ENCODE measurements around the gene MYO5C. TPM values are rescaled to one million over a fixed set of nuclear protein-coding genes. Genes with fewer than 3 reads are reported as not detected.

MYO5C gene
- total RNA-seq, 1 donor: not detected

DNA sequence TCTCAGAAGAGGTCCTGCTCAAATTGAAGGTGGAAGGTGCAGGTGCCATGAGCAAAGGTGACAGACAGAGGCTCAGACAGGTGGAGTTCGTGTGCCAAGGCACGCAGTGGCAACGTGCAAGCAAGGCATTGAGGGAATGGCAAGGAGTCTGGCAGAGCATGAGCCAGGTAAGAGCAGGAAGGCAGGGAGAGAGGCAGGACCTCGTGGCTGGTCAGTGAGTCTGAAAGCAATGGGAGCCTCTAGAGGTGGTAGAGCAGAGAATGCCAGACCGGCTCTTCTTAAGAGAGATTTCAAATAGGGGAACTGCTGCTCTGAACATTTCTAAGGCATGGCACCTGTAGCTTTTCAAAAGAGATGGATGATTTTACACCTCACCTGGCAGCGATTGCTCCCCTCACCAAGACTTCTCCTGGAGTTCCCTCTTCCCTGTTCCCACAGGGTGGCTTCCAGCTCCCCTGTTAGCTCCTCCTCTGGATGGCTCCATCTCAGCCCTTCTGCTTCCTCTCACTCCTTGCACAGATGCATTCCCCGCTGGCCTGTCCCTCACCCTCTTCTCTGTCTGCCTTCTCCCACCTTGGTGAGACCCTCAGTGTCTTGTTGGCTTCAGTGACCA lies 2.7 kb downstream of the MYO5C start:
- DNase-seq (ENCODE audit: low read depth): no peak
- TF ChIP-seq CTCF (IDR thresholded peaks at IDR 0.05; ENCODE audit: insufficient read depth, low read depth, low read length): no peak
- no peak overlapping the region for H3K4me3 ChIP-seq (ENCODE audit: low read depth, low read length)

DNA sequence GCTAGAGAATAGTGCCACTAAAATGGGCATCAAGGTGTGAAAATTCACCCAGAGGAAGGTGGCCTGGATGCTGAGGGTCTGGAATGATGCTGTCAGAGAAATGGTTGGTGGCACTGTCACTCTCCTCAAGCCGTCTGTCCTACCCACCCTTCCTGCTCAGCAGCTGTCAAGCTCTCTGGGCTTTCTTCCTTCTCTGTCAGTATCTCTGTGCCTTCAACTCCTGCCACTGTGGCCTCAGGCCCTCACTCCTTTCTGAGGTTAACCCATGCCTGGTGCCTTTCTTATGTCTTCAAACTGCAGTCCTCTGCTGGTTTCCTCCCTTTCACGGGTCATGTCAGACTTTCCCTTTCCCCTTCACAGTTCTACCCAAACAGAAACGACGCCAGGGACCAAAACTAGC lies 4.4 kb downstream of the MYO5C start:
- no peak for TF ChIP-seq CTCF (IDR thresholded peaks at IDR 0.05; ENCODE audit: insufficient read depth, low read depth, low read length)
- DNase-seq (ENCODE audit: low read depth): no peak
- H3K4me3 ChIP-seq (ENCODE audit: low read depth, low read length): no peak overlapping the region

- no peak overlapping the region for H3K4me3 ChIP-seq (ENCODE audit: low read depth, low read length)
- no peak for TF ChIP-seq CTCF (IDR thresholded peaks at IDR 0.05; ENCODE audit: insufficient read depth, low read depth, low read length)
- DNase-seq (ENCODE audit: low read depth): no peak
Observed at GRCh38 chr15:52290800-52291199, 4.8 kb downstream of the MYO5C start.

DNA sequence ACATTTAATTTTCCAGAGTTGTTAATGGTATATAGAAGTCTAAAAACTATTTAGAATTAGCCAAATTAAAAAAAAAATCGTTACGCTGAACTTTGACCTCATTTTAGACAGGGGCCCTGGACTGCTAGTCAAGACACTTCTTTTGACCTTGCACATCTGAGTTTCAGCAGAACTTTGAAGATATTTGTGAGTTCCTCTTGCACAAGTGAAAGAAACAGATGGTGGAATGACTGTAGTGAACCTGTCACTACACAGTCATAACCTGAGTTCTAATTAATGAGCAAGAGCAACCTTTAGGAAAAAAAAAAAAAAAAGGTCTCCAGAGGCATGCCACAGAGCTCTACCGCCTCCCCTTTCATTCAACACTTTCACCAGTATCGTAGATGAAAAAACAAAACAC lies 5.3 kb downstream of the MYO5C start:
- H3K4me3 ChIP-seq (ENCODE audit: low read depth, low read length): no peak overlapping the region
- TF ChIP-seq CTCF (IDR thresholded peaks at IDR 0.05; ENCODE audit: insufficient read depth, low read depth, low read length): no peak
- no peak for DNase-seq (ENCODE audit: low read depth)

DNA sequence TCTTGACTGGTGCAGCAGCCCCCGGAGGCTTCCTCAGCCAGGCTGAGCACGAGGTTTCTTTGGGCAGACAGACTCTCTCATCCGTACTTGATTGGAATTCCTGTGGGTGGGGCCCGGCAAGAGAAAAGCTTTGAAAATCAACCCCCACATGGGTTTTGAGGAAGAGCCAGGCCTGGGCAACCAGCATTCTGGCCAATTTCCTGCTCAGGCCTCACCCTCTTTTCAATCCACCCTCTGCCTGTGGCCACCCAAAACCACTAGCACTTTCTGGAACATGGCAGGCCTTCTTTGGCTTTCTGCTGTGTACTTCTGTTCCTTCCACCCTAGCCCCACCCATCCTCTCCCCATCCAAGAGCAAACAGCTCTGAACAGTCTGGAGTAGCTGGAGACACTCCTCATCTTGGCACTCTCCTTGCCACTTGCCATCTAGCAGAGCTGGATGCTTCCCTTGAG lies 5.9 kb downstream of the MYO5C start:
- H3K4me3 ChIP-seq (ENCODE audit: low read depth, low read length): no peak overlapping the region
- no peak for TF ChIP-seq CTCF (IDR thresholded peaks at IDR 0.05; ENCODE audit: insufficient read depth, low read depth, low read length)
- DNase-seq (ENCODE audit: low read depth): no peak

DNA sequence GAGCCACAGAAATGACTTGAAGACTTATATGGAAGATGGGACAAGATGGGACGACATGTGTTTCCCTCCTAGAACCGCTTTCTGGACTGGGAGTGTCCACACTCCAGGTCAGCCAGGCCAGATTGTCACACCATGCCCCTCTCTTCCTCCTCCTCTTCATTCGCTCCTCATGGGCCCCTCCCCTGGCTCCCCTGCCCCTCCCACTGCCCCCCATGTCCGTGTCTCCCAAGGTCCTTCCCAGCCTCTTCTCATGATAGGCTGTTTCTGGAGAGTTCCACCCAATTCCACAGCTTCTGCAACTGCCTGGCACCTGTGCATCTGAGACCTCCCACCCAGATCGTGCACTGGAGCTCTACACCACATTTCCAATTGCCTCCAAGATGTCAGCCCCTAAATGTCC lies 6.6 kb downstream of the MYO5C start:
- no peak for DNase-seq (ENCODE audit: low read depth)
- no peak for TF ChIP-seq CTCF (IDR thresholded peaks at IDR 0.05; ENCODE audit: insufficient read depth, low read depth, low read length)
- H3K4me3 ChIP-seq (ENCODE audit: low read depth, low read length): no peak overlapping the region
